ENCODE results near the gene STRAP.

The STRAP gene, protein sequence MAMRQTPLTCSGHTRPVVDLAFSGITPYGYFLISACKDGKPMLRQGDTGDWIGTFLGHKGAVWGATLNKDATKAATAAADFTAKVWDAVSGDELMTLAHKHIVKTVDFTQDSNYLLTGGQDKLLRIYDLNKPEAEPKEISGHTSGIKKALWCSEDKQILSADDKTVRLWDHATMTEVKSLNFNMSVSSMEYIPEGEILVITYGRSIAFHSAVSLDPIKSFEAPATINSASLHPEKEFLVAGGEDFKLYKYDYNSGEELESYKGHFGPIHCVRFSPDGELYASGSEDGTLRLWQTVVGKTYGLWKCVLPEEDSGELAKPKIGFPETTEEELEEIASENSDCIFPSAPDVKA

DNA sequence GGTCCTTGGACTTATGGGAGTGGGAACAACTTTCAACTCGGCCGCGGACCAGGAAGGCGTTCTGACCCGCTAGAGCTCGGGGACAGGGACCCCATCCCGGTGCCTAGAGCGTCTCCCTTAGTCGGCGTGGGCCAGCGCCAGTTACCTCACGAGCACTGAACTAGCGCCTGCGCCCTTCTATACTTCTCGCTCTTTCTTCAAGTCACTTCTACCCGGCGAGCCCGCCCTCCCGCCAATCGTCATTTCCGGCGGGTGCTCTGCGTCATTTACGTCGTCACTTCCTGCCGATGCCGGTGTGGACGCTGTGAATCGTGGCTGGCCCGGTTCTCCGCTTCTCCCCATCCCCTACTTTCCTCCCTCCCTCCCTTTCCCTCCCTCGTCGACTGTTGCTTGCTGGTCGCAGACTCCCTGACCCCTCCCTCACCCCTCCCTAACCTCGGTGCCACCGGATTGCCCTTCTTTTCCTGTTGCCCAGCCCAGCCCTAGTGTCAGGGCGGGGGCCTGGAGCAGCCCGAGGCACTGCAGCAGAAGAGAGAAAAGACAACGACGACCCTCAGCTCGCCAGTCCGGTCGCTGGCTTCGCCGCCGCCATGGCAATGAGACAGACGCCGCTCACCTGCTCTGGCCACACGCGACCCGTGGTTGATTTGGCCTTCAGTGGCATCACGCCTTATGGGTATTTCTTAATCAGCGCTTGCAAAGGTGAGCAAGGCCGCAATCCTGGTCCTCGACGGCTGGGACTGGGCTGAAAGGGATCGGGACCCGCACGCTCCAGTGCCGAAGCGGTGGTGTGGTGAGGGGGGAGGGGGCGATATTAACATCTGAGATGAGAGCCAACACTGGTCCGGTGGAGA is at the start of gene STRAP:
Gene STRAP (plus strand): TSS at position 270 of the 854 bp plus-strand sequence. CDS start 321 bp downstream, at position 591.
- DNase-seq: peak; percentile 97

DNA sequence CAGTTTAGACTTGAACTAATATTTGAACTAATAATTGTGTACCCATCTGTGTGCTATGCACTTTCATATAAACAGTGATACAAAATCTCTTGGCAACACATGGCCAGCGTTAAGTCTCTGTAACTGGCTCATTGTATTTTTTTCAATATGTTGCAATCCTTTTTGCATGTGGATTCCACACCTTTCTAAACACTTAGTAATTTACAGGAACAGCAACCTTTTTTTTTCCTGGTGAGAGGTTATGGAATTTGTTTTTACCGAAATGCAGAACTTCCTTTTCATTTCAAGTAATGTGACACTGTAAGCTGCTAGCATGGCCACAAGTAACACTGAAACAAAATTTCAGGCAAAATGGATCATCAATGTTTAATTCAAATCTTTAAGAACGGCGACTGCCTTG is 47.6 kb upstream of the STRAP start:
- no peak for DNase-seq

DNA sequence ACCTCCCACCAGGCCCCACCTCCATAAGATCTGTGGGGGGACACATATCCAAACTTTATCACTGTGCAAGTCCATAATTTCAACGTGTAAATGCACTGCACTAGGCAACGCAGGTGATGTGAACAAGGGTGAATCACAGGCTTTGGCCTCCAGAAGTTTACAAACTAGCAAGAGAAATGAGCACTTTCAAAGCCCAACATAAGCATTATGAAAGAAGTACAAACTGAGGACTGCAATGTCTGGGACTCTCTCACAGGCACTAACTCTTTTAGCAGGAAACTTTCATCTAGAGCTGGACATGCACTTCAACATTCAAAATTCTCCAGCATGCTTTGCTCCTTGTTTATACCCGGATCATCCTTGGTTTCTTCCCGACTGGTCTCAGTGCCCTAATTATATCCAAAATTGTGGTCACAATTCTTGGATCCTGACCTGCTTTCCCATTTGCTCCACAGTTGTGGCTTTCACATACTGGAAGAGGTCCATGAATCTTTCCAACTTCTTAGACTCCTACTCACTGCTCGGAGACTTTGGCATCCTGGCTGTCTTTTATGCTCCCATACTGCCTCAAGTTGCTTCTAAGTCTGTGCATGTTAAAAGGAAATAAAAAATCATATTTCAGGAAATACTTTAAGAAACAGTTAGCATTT is 44.9 kb upstream of the STRAP start:
- DNase-seq: no peak

DNA sequence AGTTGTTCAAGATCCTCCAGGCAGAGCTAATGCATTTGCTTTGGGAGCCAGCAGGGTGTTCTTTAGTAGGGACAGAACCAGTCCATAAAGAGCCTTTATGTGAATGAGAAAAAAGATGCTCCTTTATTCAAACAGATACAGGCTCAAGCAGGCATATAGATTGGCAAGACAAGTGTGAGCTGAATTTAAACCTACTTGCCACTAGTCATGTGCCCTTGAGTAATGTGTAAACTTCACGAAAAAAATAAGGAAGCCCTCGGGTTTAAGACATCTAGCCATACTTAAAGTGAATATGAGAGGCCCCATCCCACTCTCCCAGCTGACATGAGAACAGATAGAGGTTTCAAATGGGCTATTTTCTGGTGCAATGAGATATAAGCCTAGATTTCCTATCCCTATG is 43.1 kb upstream of the STRAP start:
- DNase-seq: no peak

DNA sequence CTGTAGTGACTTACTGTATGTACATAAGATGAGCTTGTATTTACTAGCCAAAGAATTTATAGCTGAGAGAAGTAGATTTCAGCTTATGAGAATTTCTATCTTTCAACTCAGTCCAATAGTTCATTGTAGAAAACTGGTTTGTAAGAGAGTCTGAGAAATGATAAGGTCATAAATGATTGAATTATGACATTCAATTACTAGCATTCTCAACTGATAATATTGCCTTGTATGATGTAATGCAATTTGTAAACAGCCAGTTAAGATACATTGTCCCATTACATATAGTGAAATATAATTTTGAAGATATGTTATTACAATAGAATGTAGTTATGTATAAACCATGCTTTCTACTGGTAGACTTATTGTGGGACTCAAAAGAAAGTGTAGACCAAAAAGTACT is 42.5 kb upstream of the STRAP start:
- DNase-seq: no peak

DNA sequence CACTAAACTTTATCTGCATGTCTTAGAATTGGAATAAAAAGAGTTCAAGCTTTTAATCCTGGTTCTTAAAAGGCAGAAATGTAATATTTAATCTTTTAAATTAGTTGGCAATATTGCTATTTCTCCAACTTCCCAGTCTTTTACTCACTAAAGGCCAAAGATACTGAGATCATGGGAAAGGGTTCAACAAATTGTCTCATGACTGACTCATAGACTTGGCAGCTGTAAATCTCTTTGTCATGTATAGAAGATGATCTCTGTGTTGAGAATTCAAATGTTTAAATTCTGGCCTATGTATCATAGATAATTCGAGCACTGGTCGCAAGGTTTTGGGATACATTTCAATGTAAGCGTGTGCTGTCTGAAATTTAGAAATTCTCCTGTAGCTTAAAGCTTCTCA is 40.1 kb upstream of the STRAP start:
- DNase-seq: no peak

DNA sequence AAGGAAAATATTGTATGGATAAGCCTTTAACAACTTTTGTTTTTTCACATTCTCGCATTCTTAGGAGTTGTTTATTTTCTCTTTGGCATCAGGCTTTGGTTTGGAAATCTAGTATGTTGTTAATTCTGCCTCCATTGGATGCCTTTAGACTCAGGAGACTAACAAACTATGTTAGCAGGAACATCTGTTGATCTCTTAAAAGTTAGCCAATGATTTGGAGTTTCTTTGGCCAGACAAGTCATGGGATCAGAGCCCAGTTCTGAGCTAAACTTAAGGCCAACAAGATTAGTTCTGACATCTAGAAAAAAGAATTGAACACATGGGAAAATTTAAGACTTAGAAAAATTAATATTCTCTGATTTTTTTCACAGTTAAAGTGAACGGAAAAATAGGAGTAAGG is 35.3 kb upstream of the STRAP start:
- DNase-seq: no peak

DNA sequence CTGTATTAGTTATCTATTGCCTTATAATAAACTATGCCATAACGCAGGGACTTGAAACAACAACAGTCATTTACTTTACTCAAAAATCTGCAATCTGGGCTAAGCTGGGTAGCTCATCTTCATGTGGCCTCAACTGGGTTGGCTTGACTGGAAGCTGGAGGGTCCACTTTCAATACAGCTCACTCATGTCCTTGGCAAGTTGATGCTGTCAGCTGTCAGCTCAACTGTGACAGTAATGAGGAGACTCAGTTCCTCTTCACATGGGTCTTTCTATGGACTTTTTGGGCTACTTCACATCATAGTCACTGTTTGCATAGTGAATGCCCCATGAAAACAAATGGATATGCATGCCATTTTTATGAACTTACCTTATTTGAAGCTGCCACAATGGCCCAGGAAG is 33.6 kb upstream of the STRAP start:
- DNase-seq: no peak

DNA sequence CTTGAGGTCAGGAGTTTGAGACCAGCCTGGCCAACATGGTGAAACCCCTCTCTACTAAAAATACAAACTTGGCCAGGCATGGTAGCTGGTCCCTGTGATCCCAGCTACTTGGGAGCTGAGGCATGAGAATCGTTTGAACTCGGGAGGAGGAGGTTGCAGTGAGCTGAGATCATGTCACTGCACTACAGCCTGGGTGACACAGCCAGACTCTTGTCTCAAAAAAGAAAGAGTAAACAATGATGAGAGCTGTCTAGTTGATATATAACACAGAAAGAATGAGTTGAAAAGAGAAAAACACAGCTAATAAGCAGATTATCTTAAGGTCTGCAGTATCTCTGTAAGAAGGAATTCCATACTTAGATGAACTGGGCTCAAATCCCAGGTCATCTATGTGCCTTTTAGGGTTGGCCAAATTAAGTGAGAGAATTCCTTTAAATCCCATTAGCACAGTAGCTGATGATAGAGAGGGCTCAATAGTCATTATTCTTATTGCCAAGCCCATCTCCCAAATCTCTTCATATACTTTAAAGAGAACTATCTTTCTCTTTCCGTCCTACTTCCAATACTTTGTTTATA is 31.1 kb upstream of the STRAP start:
- no peak for DNase-seq

DNA sequence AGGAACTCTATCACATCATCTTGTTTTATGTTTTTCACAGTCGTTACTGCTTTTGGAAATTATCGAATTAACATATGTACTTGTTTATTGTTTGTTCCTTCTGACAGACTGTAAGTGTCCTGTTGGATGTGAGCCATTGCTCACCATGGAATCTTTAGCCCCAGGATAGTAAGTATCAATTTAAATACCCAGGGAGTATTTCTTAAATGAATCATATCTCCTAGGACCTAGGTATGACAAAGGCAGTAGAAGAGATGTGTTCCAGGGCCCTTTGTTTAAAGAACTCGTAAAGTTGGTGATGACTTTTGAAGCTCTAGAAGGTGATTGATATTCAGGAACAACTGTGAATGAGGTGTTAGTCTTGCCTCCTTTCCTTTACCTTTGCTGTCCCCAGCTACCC is 30.3 kb upstream of the STRAP start:
- DNase-seq: no peak

DNA sequence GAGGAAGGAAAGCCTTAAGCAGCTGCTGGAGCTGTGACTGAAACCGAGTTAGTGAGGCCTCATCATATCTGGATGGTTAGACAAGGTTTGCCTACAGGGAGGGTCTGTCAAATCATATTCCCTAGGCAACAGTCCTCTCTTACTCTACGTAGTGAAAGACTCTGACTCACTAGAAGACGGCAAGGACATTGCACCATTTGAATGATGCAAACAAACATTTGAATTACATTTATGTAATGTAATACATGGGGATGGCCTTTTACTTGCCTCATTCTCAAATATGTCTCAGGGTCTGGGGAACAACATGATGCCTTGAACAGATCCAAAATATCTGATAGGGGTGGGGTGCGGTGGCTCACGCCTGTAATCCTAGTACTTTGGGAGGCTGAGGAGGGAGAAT is 29.8 kb upstream of the STRAP start:
- no peak for DNase-seq

DNA sequence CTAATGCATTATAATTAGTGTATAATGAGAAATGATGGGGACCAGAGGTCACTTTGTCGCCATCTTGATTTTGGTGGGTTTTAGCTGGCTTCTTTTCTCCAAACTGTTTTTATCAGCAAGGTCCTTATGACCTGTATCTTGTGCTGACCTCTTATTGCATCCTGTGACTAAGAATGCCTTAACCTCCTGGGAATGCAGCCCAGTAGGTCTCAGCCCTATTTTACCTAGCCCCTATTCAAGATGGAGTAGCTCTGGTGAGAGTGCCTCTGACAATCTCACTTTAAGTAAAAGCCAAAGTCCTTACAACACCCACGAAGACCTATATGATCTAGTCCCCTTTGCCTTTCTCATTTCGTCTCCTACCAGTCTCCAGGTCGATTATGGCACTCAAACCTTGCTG is 28.3 kb upstream of the STRAP start:
- no peak for DNase-seq

DNA sequence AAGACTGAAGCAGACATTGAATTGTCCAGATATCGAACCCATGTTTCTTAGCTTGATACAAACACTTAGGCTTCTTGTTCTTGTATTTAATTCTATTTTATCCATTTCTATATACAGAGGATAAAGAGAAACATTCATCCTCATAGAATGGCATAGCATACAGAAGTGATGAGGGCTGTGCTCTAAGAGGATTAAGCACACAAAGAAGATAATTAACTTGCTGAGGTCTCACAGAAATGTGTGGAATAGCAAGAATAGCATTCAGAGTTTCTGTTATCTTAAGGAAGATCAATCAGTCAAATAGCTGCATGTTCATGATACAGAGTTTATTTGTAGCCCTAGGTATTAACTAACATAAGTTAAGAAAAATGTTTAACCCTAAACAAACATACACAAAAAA is 27.3 kb upstream of the STRAP start:
- DNase-seq: no peak

DNA sequence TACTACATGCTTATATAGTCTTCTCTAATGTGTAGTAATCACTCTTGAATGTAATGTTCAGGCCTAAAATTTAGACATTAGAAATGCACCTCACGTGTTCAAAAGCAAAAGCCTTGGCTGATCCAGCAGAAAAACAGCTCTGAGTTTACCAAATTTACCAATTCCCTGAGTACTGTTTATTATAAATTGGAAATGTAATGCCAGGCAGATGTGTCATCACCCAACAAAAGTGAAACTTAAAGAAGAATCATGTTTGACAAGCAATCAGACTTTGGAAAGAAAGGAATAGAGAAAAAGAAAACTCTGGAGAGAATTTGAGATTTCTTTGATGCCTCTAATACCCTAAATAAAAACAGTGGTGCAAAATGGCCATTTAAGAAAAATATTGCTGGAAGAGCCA is 26.5 kb upstream of the STRAP start:
- DNase-seq: no peak

DNA sequence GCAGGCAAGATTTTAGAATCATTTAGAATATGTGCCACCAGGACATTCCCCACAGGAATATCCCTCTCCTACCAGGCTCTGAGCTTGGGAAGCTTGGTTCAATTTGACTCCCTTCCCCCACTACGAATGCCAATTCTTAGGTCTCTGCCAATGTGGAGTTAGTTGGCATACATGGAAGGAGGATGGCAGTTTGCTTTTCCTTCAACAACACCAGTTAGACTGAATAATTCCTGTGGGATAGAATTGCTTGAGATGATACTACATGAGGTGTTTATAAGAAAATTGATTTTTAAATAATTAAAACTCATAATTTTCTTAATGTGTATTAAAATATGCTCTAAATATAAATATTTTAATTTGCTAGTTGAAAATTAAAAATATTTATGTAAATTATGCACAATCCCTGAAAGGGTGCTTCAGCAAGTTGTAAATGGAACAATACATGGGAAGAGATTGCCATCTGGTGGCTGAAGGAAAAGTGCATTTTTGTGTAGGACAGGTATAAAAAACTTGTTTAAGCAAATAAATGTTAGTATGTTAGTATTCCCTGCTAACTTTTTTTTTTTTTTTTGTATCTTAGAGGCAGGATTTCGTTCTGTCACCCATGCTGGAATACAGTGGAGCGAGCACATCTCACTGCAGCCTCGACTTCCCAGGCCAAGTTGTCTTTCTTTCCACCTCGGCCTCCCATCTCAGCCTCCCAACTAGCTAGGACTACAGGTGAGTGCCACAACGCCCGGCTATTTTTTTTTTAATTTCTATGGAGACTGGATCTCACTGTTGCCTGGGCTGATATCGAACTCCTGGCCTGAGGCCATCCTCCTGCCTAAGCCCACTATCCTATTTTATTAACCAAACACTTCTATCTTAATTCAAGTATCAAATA is 25.8 kb upstream of the STRAP start:
- DNase-seq: peak; percentile 64

DNA sequence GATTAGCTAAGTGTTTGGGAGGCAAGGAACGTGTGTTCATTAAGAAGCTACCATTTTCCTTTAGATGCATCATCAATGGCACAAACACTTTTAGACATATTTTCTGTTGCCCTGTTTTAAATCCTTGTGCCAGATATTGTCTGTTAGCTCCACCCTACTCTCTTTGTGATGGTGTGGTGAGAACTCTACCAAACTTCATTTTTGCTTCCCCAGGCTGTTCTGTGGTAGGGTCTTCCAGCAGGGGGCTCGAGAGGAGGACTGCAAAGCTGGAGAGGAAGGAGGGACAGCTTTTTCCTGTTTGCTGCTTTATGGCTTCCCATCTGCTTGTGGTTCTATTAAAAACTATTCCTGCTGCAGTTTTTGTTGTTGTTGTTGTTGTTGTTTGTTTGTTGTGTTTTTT is 23.8 kb upstream of the STRAP start:
- DNase-seq: no peak

DNA sequence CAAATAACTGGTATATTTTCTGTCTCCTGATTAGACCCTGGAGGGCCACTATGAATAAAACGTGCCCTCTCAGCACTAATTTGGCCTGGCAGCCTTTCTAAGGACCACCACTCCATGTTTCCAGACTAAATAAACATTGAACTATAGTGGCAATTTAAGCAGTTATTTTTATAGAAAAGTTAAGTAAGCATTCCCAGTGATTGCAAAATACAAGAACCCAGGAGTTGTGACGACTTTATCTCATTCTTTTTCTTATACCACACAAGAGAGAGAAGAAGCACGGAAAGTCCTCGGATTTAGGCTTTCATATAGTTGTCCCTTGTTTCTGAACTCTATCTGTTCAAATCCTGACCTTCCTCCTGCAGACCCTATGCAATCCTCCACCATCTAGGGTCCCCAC is 23.1 kb upstream of the STRAP start:
- DNase-seq: no peak

DNA sequence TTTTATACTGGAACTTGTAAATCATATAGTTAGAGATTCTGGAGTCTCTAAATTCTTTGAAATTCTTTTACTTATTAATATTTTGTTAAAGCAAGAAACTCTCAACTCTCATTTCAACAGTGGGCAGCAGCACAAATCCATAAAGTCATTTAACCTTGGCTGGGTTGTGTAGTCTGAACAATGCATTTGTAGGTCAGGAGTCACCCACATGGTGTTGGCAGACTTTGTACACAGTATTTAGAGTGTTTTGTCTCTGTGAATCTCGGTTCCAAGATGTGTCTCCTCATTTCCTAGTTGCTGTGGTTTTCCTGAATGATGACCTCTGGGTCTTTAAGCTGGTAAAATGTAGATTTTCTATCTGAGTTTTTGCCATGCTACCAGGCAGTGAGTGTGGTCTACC is 20.8 kb upstream of the STRAP start:
- DNase-seq: no peak

DNA sequence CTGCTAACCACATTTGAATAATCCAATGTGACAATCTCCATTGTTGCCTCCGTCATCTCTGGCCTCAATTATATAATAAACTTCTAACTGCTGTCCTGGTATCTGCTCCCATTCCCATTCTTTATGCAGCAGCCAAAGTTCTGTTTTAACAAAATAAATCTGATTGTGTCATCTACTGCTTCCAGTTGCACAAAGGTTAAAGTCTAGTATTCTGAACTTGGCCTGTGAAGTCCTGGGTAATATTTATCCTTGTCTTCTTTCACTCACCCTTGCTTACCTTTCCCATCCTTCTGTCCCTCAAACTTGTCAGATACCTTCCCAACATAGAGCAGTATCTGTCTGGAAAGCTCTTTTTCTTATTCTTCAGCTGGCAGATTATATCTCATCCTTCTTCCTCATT is 19.3 kb upstream of the STRAP start:
- no peak for DNase-seq

DNA sequence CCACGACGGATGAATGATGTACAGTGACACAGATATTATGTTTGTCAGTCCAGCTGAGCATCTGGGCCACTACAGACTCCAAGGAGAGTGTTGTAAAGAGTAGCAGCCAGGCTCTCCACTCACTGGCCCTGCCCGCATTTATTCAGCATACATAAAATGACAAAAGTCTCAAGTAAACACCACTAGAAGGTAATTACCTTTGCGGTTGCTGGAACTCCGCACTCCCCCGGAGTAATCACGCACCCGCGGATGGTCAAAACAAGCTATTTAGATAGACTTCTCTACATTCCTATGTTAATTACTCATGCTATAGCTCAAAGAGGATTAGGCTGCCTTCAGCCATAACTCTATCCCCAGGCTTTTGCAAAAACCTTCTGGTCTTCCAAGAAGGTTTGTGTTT is 18.8 kb upstream of the STRAP start:
- DNase-seq: no peak

DNA sequence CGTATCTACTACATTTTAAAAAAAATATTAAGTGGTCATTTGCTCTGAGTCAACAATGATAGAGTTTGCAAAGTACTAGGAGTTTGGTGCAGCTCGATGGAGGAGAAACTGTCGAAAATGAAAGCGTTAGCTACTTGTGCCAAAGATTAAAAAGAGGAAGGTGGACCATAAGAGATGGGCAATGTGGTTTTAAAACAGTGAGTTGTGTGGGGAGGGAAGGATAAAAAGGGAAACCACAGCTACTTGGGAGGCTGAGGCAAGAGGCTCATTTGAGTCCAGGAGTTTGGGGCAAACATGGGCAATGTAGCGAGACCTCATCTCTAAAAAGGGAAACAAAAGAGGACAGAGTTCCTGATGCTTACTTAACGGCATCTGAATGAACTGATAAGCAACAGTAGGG is 18.2 kb upstream of the STRAP start:
- no peak for DNase-seq

DNA sequence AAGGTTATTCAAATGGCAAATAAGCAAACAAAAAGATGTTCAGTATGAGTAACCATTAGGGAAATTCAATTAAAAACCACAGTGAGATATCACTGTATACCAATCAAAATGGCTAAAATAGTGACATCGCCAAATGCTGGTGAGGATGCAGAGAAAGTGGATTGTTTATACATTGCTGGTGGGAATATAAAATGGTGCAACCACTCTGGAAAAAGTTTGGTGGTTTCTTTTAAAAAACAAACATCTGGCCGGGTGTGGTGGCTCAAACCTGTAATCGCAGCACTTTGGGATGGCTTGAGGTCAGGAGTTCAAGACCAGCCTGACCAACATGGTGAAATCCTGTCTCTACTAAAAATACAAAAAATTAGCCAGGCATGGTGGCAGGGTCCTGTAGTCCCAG is 14.0 kb upstream of the STRAP start:
- DNase-seq: no peak

DNA sequence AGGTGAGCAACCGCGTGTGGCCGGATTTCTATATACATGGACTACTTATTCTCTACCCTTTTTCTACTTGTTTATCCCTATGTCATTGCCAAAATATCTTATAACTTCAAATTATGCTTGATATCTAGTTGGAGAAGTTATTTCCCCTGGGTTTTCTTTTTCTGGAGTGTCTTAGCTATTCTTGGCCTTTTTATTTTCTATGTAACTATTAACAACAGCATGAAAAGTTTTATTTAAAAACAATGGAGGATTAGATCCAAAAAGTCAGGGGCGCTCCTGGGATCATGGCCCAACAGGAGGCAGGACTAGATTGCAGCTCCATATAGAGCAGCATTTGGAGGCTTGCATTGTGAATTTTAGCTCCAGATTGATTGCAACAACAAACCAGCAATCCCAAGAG is 8.6 kb upstream of the STRAP start:
- no peak for DNase-seq

Data from activated CD4-positive, alpha-beta T cell treated with anti-CD3 and anti-CD28 coated beads, Interleukin-10, Interleukin-2, amounts not matched to agents 100 ng/mL and 50 ng/mL, durations not matched to agents 16 hours and 8 hours (primary cell).